Endodermal cell (in vitro differentiated cells): Measurements from ENCODE around the gene TSPAN9. TPM values are rescaled to one million over a fixed set of nuclear protein-coding genes. Genes with fewer than 3 reads are reported as not detected.

Source experiments
- DNase-seq: peaks from one replicate; pipeline ENCODE4 v3.0.0-alpha.2; 2017
- H3K27ac ChIP-seq: 2 replicates; pipeline ENCODE4 v1.5.1; 2013; ENCODE audit warnings: mild to moderate bottlenecking, low read depth, low read length, moderate library complexity
- H3K27me3 ChIP-seq: 2 replicates; pipeline ENCODE4 v1.6.1; 2013; ENCODE audit warnings: mild to moderate bottlenecking, low read length, moderate library complexity; ENCODE audit not compliant: insufficient read depth, control insufficient read depth, poor library complexity, severe bottlenecking
- H3K36me3 ChIP-seq: 2 replicates; pipeline ENCODE4 v1.7.0; 2013; ENCODE audit warnings: mild to moderate bottlenecking, low read length, moderate library complexity; ENCODE audit not compliant: control insufficient read depth, insufficient read depth
- H3K4me1 ChIP-seq: one replicate; pipeline ENCODE4 v1.7.0; 2013; ENCODE audit warnings: low read length; ENCODE audit not compliant: control insufficient read depth, insufficient read depth
- H3K4me3 ChIP-seq: 2 replicates; pipeline ENCODE4 v1.5.1; 2013; ENCODE audit warnings: mild to moderate bottlenecking, low read length, moderate library complexity
- H3K9ac ChIP-seq: 2 replicates; pipeline ENCODE4 v1.6.1; 2013; ENCODE audit warnings: mild to moderate bottlenecking, low read length, moderate library complexity; ENCODE audit not compliant: poor library complexity, severe bottlenecking; ENCODE audit errors: extremely low read depth
- H3K9me3 ChIP-seq: 2 replicates; pipeline ENCODE4 v1.6.1; 2013; ENCODE audit warnings: mild to moderate bottlenecking, low read length, moderate library complexity; ENCODE audit not compliant: control insufficient read depth
- H3K27ac Mint-ChIP-seq: 2 replicates; pipeline ENCODE4 v1.8.0; 2020; ENCODE audit warnings: mixed read lengths
- H3K27me3 Mint-ChIP-seq: 2 replicates; pipeline ENCODE4 v1.8.0; 2021; ENCODE audit warnings: mild to moderate bottlenecking, mixed read lengths; ENCODE audit not compliant: insufficient read depth
- H3K36me3 Mint-ChIP-seq: 2 replicates; pipeline ENCODE4 v1.8.0; 2020; ENCODE audit warnings: low read depth, mixed read lengths
- H3K4me1 Mint-ChIP-seq: 2 replicates; pipeline ENCODE4 v1.8.0; 2020; ENCODE audit warnings: mixed read lengths
- H3K4me3 Mint-ChIP-seq: 2 replicates; pipeline ENCODE4 v1.8.0; 2020; ENCODE audit warnings: mild to moderate bottlenecking, moderate library complexity, mixed read lengths
- H3K9me3 Mint-ChIP-seq: 2 replicates; pipeline ENCODE4 v1.8.0; 2020; ENCODE audit warnings: mild to moderate bottlenecking, mixed read lengths
- CTCF ChIP-seq: fragments of 200-600 bp; sonication (generic); conservative IDR thresholded peaks from 2 replicates; pipeline ENCODE4 v1.5.0; 2021; ENCODE audit warnings: antibody characterized with exemption, mild to moderate bottlenecking
- WGBS, 2 experiments: methylation state at CpG; one replicate each; pipeline versions ENCODE4 v1.1.5 to v1.1.7; 2013; ENCODE audit warnings: missing lambda C conversion rate in 2 of 2, mixed read lengths in 1 of 2; ENCODE audit not compliant: insufficient coverage in 1 of 2, insufficient read length in 1 of 2; 5-methylcytosine and 5-hydroxymethylcytosine counted together
- total RNA-seq, 2 donors: library from RNA; stranded (reverse); fragmentation: NEBNext Ultra II Directional in 1 of 2; extraction: Animal tissue kit (Norgen Biotek cat#: 25700) in 1 of 2; gene quantifications; 2 replicates in 1 of 2; 3 replicates in 1 of 2; pipeline ENCODE4 v1.2.1, GENCODE V29; 2021

TSPAN9 gene
- total RNA-seq, 2 donors from 2014 or later: 31.9 to 80.8 TPM

- no peak overlapping the region for H3K27ac Mint-ChIP-seq
- Histone ChIP-seq H3K4me3 (no peak overlapping the region), H3K36me3 (no peaks in the 10 kb centered on the region), H3K27ac (no peak overlapping the region), H3K4me1 (no peaks in the 10 kb centered on the region), H3K27me3 (no peaks in the 10 kb centered on the region), H3K9me3 (no peaks in the 10 kb centered on the region), H3K9ac (no peak overlapping the region)
- H3K9me3 Mint-ChIP-seq: no peaks in the 10 kb centered on the region
- H3K27me3 Mint-ChIP-seq: no peaks in the 10 kb centered on the region
- peaks cover 24% of the 10 kb centered on the region for H3K36me3 Mint-ChIP-seq
- 89 to 91% methylated on average over 8 of the region's 8 CpGs for WGBS, 2 experiments
- H3K4me3 Mint-ChIP-seq: no peak overlapping the region
- TF ChIP-seq CTCF: no peak
- no peak for DNase-seq
- H3K4me1 Mint-ChIP-seq: peaks cover 12% of the 10 kb centered on the region
Measured at GRCh38 chr12:3113671-3114325, 36.6 kb downstream of the TSPAN9 start.

GRCh38 chr12:3114671-3115070 lies 37.5 kb downstream of the TSPAN9 start:
- Histone ChIP-seq H3K36me3 (no peaks in the 10 kb centered on the region), H3K27ac (no peak overlapping the region), H3K9ac (no peak overlapping the region), H3K9me3 (no peaks in the 10 kb centered on the region), H3K27me3 (no peaks in the 10 kb centered on the region), H3K4me1 (no peaks in the 10 kb centered on the region), H3K4me3 (no peak overlapping the region)
- no peak for TF ChIP-seq CTCF
- no peaks in the 10 kb centered on the region for H3K27me3 Mint-ChIP-seq
- WGBS, 2 experiments: 99 to 100% methylated on average over 1 to 4 of the region's 4 CpGs
- H3K9me3 Mint-ChIP-seq: no peaks in the 10 kb centered on the region
- no peak overlapping the region for H3K27ac Mint-ChIP-seq
- peaks cover 18% of the 10 kb centered on the region for H3K4me1 Mint-ChIP-seq
- no peak for DNase-seq
- no peak overlapping the region for H3K4me3 Mint-ChIP-seq
- peaks cover 20% of the 10 kb centered on the region for H3K36me3 Mint-ChIP-seq

- Histone ChIP-seq H3K36me3 (no peaks in the 10 kb centered on the region), H3K27me3 (no peaks in the 10 kb centered on the region), H3K27ac (no peak overlapping the region), H3K9me3 (no peaks in the 10 kb centered on the region), H3K4me3 (no peak overlapping the region), H3K9ac (no peak overlapping the region), H3K4me1 (no peaks in the 10 kb centered on the region)
- H3K27me3 Mint-ChIP-seq: no peaks in the 10 kb centered on the region
- 76 to 95% methylated on average over 2 to 3 of the region's 3 CpGs for WGBS, 2 experiments
- peaks cover 20% of the 10 kb centered on the region for H3K36me3 Mint-ChIP-seq
- no peaks in the 10 kb centered on the region for H3K9me3 Mint-ChIP-seq
- no peak for TF ChIP-seq CTCF
- DNase-seq: no peak
- H3K27ac Mint-ChIP-seq: no peak overlapping the region
- no peak overlapping the region for H3K4me3 Mint-ChIP-seq
- peaks cover 23% of the 10 kb centered on the region for H3K4me1 Mint-ChIP-seq
Measured at GRCh38 chr12:3115078-3115477, 37.9 kb downstream of the TSPAN9 start.
